ENCODE results near the gene CREBRF. TPM values are rescaled to one million over a fixed set of nuclear protein-coding genes. Genes with fewer than 3 reads are reported as not detected.

The CREBRF gene
- total and polyA plus RNA-seq, 2 of the 8 experiments (the other 6 are each of a cell fraction or from before 2014, with no cell fraction given) = 1.2 to 4.7 TPM

DNA sequence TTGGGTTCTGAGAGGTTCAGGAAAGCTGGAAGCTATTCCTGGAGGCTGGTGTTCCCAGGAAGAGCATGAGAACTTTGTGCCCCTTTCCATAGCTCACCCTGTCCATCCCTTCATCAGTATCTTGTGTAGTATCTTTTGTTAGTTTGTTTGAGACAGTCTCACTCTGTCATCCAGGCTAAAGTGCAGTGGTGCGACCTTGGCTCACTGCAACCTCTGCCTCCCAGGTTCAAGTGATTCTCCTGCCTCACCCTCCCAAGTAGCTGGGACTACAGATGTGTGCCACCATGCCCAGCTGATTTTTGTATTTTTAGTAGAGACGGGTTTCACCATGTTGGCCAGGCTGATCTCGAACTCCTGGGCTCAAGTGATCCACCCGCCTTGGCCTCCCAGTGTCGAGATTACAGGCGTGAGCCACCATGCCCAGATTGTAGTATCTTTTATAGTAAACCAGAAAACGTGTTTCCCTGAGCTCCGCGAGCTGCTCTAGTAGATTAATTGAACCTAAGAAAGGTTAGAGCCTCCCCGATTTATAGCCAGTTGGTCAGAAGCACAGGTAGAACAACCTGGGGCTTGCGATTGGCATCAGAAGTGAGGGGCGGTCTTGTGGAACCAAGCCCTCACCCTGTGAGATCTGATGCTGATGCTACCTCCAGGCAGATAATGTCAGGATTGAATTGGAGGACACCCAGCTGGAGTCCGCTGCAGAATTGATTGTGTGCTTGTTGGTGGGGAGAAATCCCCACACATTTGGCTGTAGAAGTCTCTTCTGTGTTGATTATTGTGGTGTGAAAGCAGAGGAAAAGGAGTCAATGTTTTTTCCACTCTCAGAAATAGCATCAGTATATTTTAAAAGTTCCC, 40.3 kb upstream of the CREBRF start (continued):
- TF ChIP-seq ASH2L (IDR thresholded peaks at IDR 0.05; ENCODE audit: low read length) (no peak), BRCA1 (IDR thresholded peaks at IDR 0.05; ENCODE audit: low read depth, low read length) (no peak), CTCF (IDR thresholded peaks at IDR 0.05; ENCODE audit: control extremely low read depth in 1 of 3, insufficient read depth in 1 of 3, low read depth in 1 of 3, low read length in 3 of 3) (no peak), GTF2F1 (IDR thresholded peaks at IDR 0.05; ENCODE audit: borderline replicate concordance, low read depth, low read length) (no peak)

Measured in H1 (cell line).